Neural progenitor cell (in vitro differentiated cells): Measurements from ENCODE around the gene CSRNP2.

Experiments
- CTCF ChIP-seq: fragments of 200-600 bp; sonication (generic); IDR thresholded peaks from 2 replicates; pipeline ENCODE4 v1.5.1; 2017; ENCODE audit warnings: antibody characterized with exemption, mild to moderate bottlenecking
- EZH2 ChIP-seq: fragments of 200-600 bp; sonication (generic); IDR thresholded peaks from 2 replicates; pipeline ENCODE4 v1.6.1; 2017; ENCODE audit warnings: antibody characterized with exemption, mild to moderate bottlenecking, moderate library complexity
- EZH2phosphoT487 ChIP-seq: fragments of 200-600 bp; sonication (generic); IDR thresholded peaks from 2 replicates; pipeline ENCODE4 v1.6.1; 2017; ENCODE audit warnings: antibody characterized with exemption

- TF ChIP-seq CTCF (no peak), EZH2phosphoT487 (no peak), EZH2 (no peak)
These were observed 5.5 kb downstream of the CSRNP2 start for GRCh38 chr12:51077930-51078329.
